SU-DHL-6 (cell line): ENCODE results near the gene BOC.

ENCODE experiments used
- EZH2phosphoT487 ChIP-seq: fragments of 200-600 bp; sonication (generic), shearing (Covaris generic); conservative IDR thresholded peaks from 2 replicates; pipeline ENCODE4 v1.6.1; 2018; ENCODE audit warnings: mild to moderate bottlenecking, antibody characterized with exemption, low read length, moderate library complexity, mixed read lengths
- TF ChIP-seq, protein P1 (sequence below): fragments of 200-600 bp; sonication (generic); IDR thresholded peaks from one replicate; pipeline ENCODE4 v1.5.1; 2017; ENCODE audit warnings: antibody characterized with exemption, mild to moderate bottlenecking, low read length, moderate library complexity; ENCODE audit not compliant: insufficient read depth, poor library complexity, severe bottlenecking

DNA sequence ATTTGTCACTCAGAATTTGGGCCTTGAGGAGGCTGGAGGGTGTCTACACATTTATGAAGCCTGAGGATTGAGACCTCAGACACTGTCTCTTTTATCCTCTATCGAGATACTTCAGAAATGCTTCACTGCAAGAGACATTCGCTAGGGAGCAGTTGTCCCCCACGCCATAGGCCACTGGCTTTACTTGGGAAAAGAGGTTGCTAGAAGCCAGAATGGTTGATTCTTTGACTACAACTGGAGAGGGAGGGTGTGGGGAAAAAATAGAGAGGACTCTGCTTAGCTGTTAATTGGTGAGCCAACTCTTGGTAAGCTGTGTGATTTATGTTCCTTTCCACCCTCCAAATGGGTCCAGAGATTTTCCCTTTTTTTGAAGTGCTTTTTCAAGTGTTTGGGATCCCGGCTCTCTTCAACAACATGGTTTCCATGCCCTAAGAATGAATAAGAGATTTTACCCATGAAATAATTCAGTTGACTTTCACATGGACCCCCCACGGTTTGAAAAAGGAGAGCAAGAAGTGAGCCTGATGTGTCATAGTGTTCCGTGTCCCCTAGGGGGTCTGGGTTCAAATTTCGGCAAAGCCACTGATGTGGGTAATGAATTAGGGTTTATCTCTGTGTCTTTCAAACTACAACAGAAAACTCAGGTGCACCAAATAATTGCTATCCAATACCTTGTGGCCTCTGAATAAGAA, 2.7 kb downstream of the BOC start:
- TF ChIP-seq, protein P1, sequence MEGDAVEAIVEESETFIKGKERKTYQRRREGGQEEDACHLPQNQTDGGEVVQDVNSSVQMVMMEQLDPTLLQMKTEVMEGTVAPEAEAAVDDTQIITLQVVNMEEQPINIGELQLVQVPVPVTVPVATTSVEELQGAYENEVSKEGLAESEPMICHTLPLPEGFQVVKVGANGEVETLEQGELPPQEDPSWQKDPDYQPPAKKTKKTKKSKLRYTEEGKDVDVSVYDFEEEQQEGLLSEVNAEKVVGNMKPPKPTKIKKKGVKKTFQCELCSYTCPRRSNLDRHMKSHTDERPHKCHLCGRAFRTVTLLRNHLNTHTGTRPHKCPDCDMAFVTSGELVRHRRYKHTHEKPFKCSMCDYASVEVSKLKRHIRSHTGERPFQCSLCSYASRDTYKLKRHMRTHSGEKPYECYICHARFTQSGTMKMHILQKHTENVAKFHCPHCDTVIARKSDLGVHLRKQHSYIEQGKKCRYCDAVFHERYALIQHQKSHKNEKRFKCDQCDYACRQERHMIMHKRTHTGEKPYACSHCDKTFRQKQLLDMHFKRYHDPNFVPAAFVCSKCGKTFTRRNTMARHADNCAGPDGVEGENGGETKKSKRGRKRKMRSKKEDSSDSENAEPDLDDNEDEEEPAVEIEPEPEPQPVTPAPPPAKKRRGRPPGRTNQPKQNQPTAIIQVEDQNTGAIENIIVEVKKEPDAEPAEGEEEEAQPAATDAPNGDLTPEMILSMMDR: no peak
- no peak for TF ChIP-seq EZH2phosphoT487
